GM13976 (cell line): ENCODE data around the gene PRODH.

ENCODE experiments used
- DNase-seq: peaks from one replicate; pipeline ENCODE4 v3.0.0; 2012; ENCODE audit warnings: low spot score
- in situ Hi-C: fragments of 300-500 bp; cut with MboI; formaldehyde crosslinking; loops from one replicate; pipeline ENCODE4 v1.12.0; 2022; ENCODE audit warnings: low sequenced_read_pairs, mixed read lengths, inconsistent platforms; ENCODE audit not compliant: unreplicated experiment
- TF ChIP-seq, protein P1 (sequence below): IDR thresholded peaks from 2 replicates; pipeline ENCODE4 v1.5.1; 2012; ENCODE audit warnings: borderline replicate concordance, mild to moderate bottlenecking; ENCODE audit not compliant: insufficient read depth; ENCODE audit errors: extremely low read depth, missing control alignments, control extremely low read depth

The PRODH gene, protein sequence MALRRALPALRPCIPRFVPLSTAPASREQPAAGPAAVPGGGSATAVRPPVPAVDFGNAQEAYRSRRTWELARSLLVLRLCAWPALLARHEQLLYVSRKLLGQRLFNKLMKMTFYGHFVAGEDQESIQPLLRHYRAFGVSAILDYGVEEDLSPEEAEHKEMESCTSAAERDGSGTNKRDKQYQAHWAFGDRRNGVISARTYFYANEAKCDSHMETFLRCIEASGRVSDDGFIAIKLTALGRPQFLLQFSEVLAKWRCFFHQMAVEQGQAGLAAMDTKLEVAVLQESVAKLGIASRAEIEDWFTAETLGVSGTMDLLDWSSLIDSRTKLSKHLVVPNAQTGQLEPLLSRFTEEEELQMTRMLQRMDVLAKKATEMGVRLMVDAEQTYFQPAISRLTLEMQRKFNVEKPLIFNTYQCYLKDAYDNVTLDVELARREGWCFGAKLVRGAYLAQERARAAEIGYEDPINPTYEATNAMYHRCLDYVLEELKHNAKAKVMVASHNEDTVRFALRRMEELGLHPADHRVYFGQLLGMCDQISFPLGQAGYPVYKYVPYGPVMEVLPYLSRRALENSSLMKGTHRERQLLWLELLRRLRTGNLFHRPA

DNA sequence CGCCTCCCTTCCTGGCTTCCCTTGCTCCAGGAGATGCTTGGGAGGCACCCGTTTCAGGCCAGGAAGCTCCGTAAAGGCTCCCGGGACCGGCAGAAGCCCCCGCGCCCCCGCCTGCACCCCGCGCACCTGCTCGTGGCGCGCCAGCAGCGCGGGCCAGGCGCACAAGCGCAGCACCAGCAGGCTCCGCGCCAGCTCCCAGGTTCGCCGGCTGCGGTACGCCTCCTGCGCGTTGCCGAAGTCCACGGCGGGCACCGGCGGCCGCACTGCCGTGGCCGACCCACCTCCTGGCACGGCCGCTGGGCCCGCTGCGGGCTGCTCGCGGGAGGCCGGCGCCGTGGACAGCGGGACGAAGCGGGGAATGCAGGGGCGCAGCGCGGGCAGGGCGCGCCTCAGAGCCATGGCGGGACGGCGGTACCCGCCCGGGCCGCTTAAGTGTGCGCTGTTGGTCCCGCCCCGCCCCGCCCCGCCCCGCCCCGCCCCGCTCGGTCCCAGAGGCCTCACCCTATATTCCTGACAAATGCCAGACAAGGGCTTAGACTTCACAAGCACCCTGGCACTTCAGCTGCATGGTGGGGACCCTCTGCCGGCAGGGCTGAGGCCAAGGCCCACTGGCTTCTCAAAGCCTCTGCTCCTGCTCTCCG is at the start of gene PRODH:
PRODH (minus strand) TSS at position 405 of the 641 bp plus-strand sequence; CDS start at position 399, 6 bp downstream.
- TF ChIP-seq, protein P1, sequence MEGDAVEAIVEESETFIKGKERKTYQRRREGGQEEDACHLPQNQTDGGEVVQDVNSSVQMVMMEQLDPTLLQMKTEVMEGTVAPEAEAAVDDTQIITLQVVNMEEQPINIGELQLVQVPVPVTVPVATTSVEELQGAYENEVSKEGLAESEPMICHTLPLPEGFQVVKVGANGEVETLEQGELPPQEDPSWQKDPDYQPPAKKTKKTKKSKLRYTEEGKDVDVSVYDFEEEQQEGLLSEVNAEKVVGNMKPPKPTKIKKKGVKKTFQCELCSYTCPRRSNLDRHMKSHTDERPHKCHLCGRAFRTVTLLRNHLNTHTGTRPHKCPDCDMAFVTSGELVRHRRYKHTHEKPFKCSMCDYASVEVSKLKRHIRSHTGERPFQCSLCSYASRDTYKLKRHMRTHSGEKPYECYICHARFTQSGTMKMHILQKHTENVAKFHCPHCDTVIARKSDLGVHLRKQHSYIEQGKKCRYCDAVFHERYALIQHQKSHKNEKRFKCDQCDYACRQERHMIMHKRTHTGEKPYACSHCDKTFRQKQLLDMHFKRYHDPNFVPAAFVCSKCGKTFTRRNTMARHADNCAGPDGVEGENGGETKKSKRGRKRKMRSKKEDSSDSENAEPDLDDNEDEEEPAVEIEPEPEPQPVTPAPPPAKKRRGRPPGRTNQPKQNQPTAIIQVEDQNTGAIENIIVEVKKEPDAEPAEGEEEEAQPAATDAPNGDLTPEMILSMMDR = no peak
- in situ Hi-C loops = no loop called here
- no peak for DNase-seq

DNA sequence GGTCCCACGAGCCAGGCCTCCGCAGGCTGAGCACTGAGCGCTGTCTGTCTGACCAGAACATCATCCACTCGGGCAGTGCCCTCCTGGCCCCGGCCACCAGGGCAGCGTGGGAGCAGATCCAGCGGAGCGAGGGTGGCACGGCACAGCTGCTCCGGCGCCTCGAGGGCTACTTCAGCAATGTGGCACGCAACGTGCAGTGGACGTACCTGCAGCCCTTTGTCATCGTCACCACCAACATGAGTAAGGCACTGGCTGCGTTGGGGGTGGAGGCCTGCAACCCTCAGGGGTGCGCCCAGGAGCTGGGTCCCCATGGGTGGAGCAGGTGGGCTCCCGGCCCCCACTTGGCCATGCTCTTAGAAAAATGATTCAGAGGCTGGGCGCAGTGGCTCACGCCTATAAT is 49.7 kb upstream of the PRODH start:
- DNase-seq = no peak
- TF ChIP-seq, protein P1 = no peak
- in situ Hi-C loops = loop anchor here (25.0 kb wide), 1 partner anchor 402 kb away; no protein-coding TSS in a partner anchor

DNA sequence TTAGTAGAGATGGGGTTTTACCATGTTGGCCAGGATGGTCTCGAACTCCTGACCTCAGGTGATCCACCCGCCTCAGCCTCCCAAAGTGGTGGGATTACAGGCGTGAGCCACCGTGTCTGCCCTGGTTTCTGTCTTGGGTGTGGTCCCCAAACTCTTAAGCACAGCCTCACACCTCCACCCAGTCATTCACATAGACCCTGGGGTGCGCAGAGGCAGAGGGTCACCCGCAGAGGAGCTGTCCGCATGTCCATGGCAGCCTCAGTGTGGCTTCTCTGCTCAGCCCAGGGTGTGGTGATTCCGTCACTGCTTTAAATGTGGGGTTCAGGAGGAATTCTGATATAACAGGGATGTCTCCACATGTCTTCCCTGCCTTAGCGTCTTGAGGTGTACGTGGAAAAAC is 48.5 kb upstream of the PRODH start:
- in situ Hi-C loops = loop anchor here (25.0 kb wide), 1 partner anchor 403 kb away; no protein-coding TSS in a partner anchor
- DNase-seq = no peak
- TF ChIP-seq, protein P1 = no peak

DNA sequence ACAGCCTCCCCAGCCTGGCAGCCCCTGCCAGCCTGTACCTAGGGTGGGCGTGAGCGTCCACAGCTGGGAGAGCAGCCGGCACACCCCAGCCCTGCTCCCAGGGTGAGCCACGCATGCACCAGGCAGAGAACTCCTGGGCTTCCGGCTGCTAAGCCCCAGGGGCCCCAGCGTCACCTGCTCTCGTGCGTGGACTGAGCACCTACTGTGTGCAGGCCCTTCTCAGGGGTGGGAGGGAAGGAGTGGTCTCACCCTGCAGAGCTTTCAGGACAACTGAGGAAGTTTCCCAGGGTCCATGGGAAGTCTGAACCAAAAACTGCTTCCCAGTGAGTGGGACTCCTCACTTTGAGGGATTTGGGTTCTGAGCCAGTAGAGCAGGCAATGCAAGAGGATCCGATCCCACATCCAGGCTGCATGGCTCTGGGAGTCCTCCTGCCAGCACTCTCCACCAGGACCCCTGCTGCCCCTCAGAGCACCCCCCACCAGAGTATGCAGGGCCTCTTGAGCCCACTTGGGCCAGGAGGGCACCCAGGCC is 47.1 kb upstream of the PRODH start:
- TF ChIP-seq, protein P1 = no peak
- in situ Hi-C loops = loop anchor here (25.0 kb wide), 1 partner anchor 404 kb away; no protein-coding TSS in a partner anchor

DNA sequence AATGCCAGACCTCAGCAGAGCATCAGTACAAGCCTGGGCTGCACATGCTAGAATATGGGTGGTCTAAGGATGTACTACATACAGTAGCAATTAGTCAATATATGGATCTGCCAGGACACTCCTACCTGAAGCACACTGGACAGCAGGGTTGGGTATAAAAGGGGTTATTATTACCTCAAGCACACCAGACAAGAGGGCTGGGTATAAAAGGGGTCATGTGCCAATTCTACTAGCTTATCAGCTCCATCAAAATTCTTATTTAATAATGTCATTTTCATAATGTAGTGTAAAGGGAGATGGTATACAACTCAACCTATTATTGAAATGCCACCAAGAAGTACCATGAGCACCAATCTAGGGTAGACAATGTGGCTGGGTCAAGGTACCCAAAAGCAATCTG is 44.7 kb upstream of the PRODH start:
- in situ Hi-C loops = loop anchor here (25.0 kb wide), 1 partner anchor 406 kb away; no protein-coding TSS in a partner anchor
- TF ChIP-seq, protein P1 = no peak
- DNase-seq = no peak

More for the DNA sequence above, 47.1 kb upstream of the PRODH start:
- no peak for DNase-seq

DNA sequence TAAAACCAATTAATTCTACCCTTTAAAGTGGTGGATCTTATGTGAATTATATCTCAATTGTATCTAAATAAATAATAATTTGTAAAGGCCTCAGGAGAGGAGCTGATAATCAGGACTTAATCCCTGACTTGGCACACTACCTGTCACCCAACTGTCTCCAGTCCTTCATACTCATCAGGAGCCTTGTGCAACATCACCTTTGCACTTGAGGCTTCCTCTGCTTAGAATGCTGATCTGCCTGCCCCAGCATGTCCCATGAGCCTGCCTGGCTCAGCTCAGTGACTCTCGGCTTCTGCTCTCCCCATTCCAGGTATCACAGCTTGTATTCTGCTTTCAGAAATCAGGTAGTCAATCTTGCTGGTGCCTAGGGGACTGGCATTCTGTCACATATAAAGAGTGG is 43.9 kb upstream of the PRODH start:
- in situ Hi-C loops = loop anchor here (25.0 kb wide), 1 partner anchor 407 kb away; no protein-coding TSS in a partner anchor
- TF ChIP-seq, protein P1 = no peak
- DNase-seq = no peak
